Astrocyte (in vitro differentiated cells and primary cell): ENCODE data around the gene PTAFR. TPM values are rescaled to one million over a fixed set of nuclear protein-coding genes. Genes with fewer than 3 reads are reported as not detected.

ENCODE experiments used
- DNase-seq: peaks from one replicate; pipeline ENCODE4 v3.0.0-alpha.2; 2010; ENCODE audit warnings: low read depth
- FAIRE-seq: peaks from 2 replicates; lab custom pipeline; 2011; peaks lifted over from hg19 to GRCh38; lab: Jason Lieb, UNC
- H2AFZ ChIP-seq: 2 replicates; pipeline ENCODE4 v1.6.0; 2012; ENCODE audit warnings: low read depth, low read length, inconsistent platforms
- H3K27ac ChIP-seq: 2 replicates; pipeline ENCODE4 v1.5.1; 2011; ENCODE audit warnings: low read depth, low read length, inconsistent platforms
- H3K27me3 ChIP-seq: 2 replicates; pipeline ENCODE4 v1.6.0; 2011; ENCODE audit warnings: low read length, inconsistent platforms; ENCODE audit not compliant: insufficient read depth
- H3K36me3 ChIP-seq: 2 replicates; pipeline ENCODE4 v1.5.1; 2011; ENCODE audit warnings: low read length, inconsistent platforms; ENCODE audit not compliant: insufficient read depth
- H3K4me1 ChIP-seq: 2 replicates; pipeline ENCODE4 v1.5.1; 2011; ENCODE audit warnings: low read length, inconsistent platforms; ENCODE audit not compliant: insufficient read depth
- H3K4me2 ChIP-seq: 2 replicates; pipeline ENCODE4 v1.6.0; 2012; ENCODE audit warnings: low read length, inconsistent platforms
- H3K4me3 ChIP-seq: 2 replicates; pipeline ENCODE4 v1.5.1; 2011; ENCODE audit warnings: low read depth, mild to moderate bottlenecking, low read length, inconsistent platforms; ENCODE audit not compliant: insufficient read depth
- H3K79me2 ChIP-seq: 2 replicates; pipeline ENCODE4 v1.6.0; 2012; ENCODE audit warnings: mild to moderate bottlenecking, low read length, inconsistent platforms; ENCODE audit not compliant: insufficient read depth
- H3K9ac ChIP-seq: 2 replicates; pipeline ENCODE4 v1.6.0; 2012; ENCODE audit warnings: mild to moderate bottlenecking, low read length, inconsistent platforms
- H3K9me3 ChIP-seq: 2 replicates; pipeline ENCODE4 v1.5.1; 2012; ENCODE audit warnings: low read depth, mild to moderate bottlenecking, low read length, inconsistent platforms; ENCODE audit not compliant: insufficient read depth
- H4K20me1 ChIP-seq: 2 replicates; pipeline ENCODE4 v1.6.0; 2012; ENCODE audit warnings: low read length, inconsistent platforms; ENCODE audit not compliant: insufficient read depth
- H3K27ac Mint-ChIP-seq: one replicate; pipeline ENCODE4 v1.8.0; 2021; ENCODE audit warnings: mild to moderate bottlenecking, mixed read lengths; ENCODE audit not compliant: unreplicated experiment
- H3K27me3 Mint-ChIP-seq: one replicate; pipeline ENCODE4 v1.8.0; 2021; ENCODE audit warnings: low read depth, mixed read lengths; ENCODE audit not compliant: unreplicated experiment
- H3K36me3 Mint-ChIP-seq: one replicate; pipeline ENCODE4 v1.8.0; 2021; ENCODE audit warnings: low read depth, mixed read lengths; ENCODE audit not compliant: unreplicated experiment
- H3K4me1 Mint-ChIP-seq: one replicate; pipeline ENCODE4 v1.8.0; 2021; ENCODE audit warnings: low read depth, mixed read lengths; ENCODE audit not compliant: unreplicated experiment
- H3K4me3 Mint-ChIP-seq: one replicate; pipeline ENCODE4 v1.8.0; 2021; ENCODE audit warnings: mild to moderate bottlenecking, moderate library complexity, mixed read lengths; ENCODE audit not compliant: unreplicated experiment
- H3K9me3 Mint-ChIP-seq: one replicate; pipeline ENCODE4 v1.8.0; 2021; ENCODE audit warnings: mild to moderate bottlenecking, mixed read lengths; ENCODE audit not compliant: unreplicated experiment
- EZH2 ChIP-seq: IDR thresholded peaks from 2 replicates; pipeline ENCODE4 v1.6.1; 2012; ENCODE audit warnings: mild to moderate bottlenecking, low read length, inconsistent platforms; ENCODE audit not compliant: insufficient read depth
- total RNA-seq: library from RNA; stranded (reverse); gene quantifications from 2 replicates; pipeline ENCODE4 v1.2.1, GENCODE V29; 2021
- TF ChIP-seq, protein P1 (sequence below): IDR thresholded peaks from 2 replicates; pipeline ENCODE4 v1.5.1; 2011; ENCODE audit warnings: low read depth, mild to moderate bottlenecking, inconsistent platforms, low read length, moderate library complexity; ENCODE audit not compliant: insufficient read depth

The PTAFR gene
- total RNA-seq, 1 donor from 2014 or later, result 0.32 TPM

- Histone ChIP-seq H3K4me1 (peaks cover 5% of the 10 kb centered on the region), H3K79me2 (no peaks in the 10 kb centered on the region), H3K9ac (no peak overlapping the region), H3K4me2 (no peak overlapping the region), H3K9me3 (no peaks in the 10 kb centered on the region), H2AFZ (no peak overlapping the region), H3K27ac (no peak overlapping the region), H3K4me3 (no peak overlapping the region), H3K36me3 (peaks cover 25% of the 10 kb centered on the region), H3K27me3 (no peaks in the 10 kb centered on the region), H4K20me1 (no peaks in the 10 kb centered on the region)
- no peak for DNase-seq
- FAIRE-seq, result no peak
- TF ChIP-seq EZH2, result no peak
- TF ChIP-seq, protein P1, sequence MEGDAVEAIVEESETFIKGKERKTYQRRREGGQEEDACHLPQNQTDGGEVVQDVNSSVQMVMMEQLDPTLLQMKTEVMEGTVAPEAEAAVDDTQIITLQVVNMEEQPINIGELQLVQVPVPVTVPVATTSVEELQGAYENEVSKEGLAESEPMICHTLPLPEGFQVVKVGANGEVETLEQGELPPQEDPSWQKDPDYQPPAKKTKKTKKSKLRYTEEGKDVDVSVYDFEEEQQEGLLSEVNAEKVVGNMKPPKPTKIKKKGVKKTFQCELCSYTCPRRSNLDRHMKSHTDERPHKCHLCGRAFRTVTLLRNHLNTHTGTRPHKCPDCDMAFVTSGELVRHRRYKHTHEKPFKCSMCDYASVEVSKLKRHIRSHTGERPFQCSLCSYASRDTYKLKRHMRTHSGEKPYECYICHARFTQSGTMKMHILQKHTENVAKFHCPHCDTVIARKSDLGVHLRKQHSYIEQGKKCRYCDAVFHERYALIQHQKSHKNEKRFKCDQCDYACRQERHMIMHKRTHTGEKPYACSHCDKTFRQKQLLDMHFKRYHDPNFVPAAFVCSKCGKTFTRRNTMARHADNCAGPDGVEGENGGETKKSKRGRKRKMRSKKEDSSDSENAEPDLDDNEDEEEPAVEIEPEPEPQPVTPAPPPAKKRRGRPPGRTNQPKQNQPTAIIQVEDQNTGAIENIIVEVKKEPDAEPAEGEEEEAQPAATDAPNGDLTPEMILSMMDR, result no peak
- Mint-ChIP-seq H3K9me3 (no peaks in the 10 kb centered on the region), H3K36me3 (peaks cover 7% of the 10 kb centered on the region), H3K27me3 (no peaks in the 10 kb centered on the region), H3K4me3 (no peak overlapping the region), H3K4me1 (peaks cover 7% of the 10 kb centered on the region), H3K27ac (no peak overlapping the region)
Observed at GRCh38 chr1:28197682-28198415, 21.4 kb upstream of the PTAFR start.

- H3K4me3 Mint-ChIP-seq, result no peak overlapping the region
- TF ChIP-seq EZH2, result no peak
- TF ChIP-seq, protein P1, result no peak
- H3K4me2 ChIP-seq, result no peak overlapping the region
- H3K79me2 ChIP-seq, result no peaks in the 10 kb centered on the region
- H3K4me1 ChIP-seq, result peaks cover 5% of the 10 kb centered on the region
- no peak overlapping the region for H3K27ac Mint-ChIP-seq
- peaks cover 22% of the 10 kb centered on the region for H3K36me3 ChIP-seq
- DNase-seq (no peak), FAIRE-seq (no peak)
- no peak overlapping the region for H3K27ac ChIP-seq
- no peaks in the 10 kb centered on the region for H3K27me3 Mint-ChIP-seq
- H3K27me3 ChIP-seq, result no peaks in the 10 kb centered on the region
- no peaks in the 10 kb centered on the region for H3K9me3 ChIP-seq
- H4K20me1 ChIP-seq, result no peaks in the 10 kb centered on the region
- H2AFZ ChIP-seq, result no peak overlapping the region
- peaks cover 7% of the 10 kb centered on the region for H3K36me3 Mint-ChIP-seq
- no peak overlapping the region for H3K4me3 ChIP-seq
- H3K9me3 Mint-ChIP-seq, result no peaks in the 10 kb centered on the region
- no peak overlapping the region for H3K9ac ChIP-seq
- H3K4me1 Mint-ChIP-seq, result peaks cover 7% of the 10 kb centered on the region
Observed at GRCh38 chr1:28196330-28196729, 19.8 kb upstream of the PTAFR start.

- H3K9me3 ChIP-seq, result no peaks in the 10 kb centered on the region
- no peaks in the 10 kb centered on the region for H3K79me2 ChIP-seq
- no peak overlapping the region for H3K9ac ChIP-seq
- no peak overlapping the region for H3K4me2 ChIP-seq
- H3K27me3 Mint-ChIP-seq, result no peaks in the 10 kb centered on the region
- DNase-seq (no peak), FAIRE-seq (no peak)
- peaks cover 5% of the 10 kb centered on the region for H3K4me1 ChIP-seq
- TF ChIP-seq EZH2, result no peak
- TF ChIP-seq, protein P1, result no peak
- H4K20me1 ChIP-seq, result no peaks in the 10 kb centered on the region
- no peaks in the 10 kb centered on the region for H3K9me3 Mint-ChIP-seq
- no peak overlapping the region for H3K27ac ChIP-seq
- H3K4me3 ChIP-seq, result no peak overlapping the region
- H3K27ac Mint-ChIP-seq, result no peak overlapping the region
- peaks cover 4% of the 10 kb centered on the region for H3K36me3 Mint-ChIP-seq
- peaks cover 19% of the 10 kb centered on the region for H3K36me3 ChIP-seq
- peaks cover 8% of the 10 kb centered on the region for H3K4me1 Mint-ChIP-seq
- H3K27me3 ChIP-seq, result no peaks in the 10 kb centered on the region
- no peak overlapping the region for H3K4me3 Mint-ChIP-seq
- no peak overlapping the region for H2AFZ ChIP-seq
Observed at GRCh38 chr1:28195780-28196179, 19.3 kb upstream of the PTAFR start.
